Muscle of back (tissue), 11 donors: ENCODE data around the gene C11orf54. TPM values are rescaled to one million over a fixed set of nuclear protein-coding genes. Genes with fewer than 3 reads are reported as not detected.
A peak's percentile ranks its signal among the peaks of the same experiment; 100 is the strongest.
"Not testable (repeated sequence)": the region's sequence is repeated elsewhere in the genome, so short reads cannot be mapped to it uniquely, and the experiment has no call there.

Experiments used
- DNase-seq, 3 donors: peaks; one replicate each; pipeline versions ENCODE4 v3.0.0 to v3.0.0-alpha.2; 2013
- polyA plus RNA-seq, 10 donors: library from polyadenylated mRNA; unstranded; fragments of 120-200 nt; gene quantifications; one replicate each; pipeline ENCODE4 v1.2.1, GENCODE V29; 2013; ENCODE audit not compliant: insufficient read length in 10 of 10

The C11orf54 gene
- polyA plus RNA-seq, 10 donors: 21.0 to 48.4 (median 35.8) TPM

DNA sequence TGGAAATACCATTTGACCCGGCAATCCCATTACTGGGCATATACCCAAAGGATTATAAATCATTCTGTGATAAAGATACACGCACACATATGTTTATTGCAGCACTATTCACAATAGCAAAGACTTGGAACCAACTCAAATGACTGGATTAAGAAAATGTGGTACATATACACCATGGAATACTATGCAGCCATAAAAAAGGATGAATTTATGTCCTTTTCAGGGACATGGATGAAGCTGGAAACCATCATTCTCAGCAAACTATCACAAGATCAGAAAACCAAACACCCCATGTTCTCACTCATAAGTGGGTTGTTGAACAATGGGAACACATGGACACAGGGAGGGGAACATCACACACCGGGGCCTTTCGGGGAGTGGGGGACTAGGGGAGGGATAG, 17.7 kb downstream of the C11orf54 start:
- DNase-seq: not testable (repeated sequence)

GRCh38 chr11:93761910-93762309, 20.4 kb downstream of the C11orf54 start:
- DNase-seq: no peak

GRCh38 chr11:93765551-93765950, 24.1 kb downstream of the C11orf54 start:
- no peak for DNase-seq

GRCh38 chr11:93766504-93766903, 25.0 kb downstream of the C11orf54 start:
- DNase-seq: no peak

- DNase-seq: no peak
Measured at GRCh38 chr11:93767018-93767417, 25.5 kb downstream of the C11orf54 start.

- DNase-seq: no peak
Measured at GRCh38 chr11:93770160-93770559, 28.7 kb downstream of the C11orf54 start.

DNA sequence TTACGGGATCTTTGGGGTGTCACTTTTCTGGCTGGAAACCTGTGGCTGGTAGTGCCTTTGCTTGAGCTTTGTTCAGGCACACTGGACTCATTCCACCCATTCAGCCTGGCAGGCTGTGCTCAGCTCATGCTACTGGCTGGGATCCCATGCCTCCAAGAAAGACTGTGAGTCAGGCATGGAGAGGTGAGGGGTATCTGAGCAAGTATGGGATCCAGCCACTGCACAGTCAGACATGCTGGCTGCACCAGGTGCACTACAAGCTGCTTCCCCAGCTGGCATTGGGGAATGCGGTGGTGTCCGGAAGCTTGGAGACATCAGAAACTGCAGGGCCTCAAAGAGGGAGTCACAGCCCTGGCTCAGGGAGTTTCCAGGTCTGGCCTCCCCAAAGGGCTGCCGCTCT, 30.7 kb downstream of the C11orf54 start:
- no peak for DNase-seq

- no peak for DNase-seq
Measured at GRCh38 chr11:93773045-93773477, 31.6 kb downstream of the C11orf54 start.

DNA sequence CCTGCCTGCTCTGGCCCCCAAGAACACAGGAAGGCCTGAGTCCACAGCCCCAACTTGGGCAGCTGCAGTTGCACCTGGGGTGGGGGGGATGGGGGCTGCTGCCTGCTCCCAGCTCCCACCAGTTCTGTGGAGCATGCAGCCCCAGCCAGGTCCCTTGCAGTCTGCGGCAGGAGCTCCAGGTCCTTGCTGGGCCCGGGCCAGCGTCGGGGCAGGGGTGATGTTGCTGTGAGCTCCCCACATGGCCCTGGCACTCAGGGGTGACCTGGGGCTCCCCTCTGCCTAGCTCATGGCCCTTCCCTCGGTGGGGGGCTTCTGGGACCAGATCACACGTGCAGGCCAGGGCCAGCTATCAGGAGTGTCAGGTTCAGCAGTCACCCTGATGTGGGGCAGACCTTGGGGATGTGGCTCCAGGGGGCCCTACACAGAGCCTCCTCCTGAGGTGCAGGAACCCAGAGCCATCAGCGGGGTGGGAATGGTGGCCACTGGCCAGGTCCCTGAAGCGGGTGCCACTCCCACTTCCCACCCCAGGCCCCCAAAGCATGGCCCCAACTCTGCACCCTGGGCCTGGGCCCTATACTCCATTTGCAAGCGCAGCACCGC, 32.2 kb downstream of the C11orf54 start:
- DNase-seq: no peak

DNA sequence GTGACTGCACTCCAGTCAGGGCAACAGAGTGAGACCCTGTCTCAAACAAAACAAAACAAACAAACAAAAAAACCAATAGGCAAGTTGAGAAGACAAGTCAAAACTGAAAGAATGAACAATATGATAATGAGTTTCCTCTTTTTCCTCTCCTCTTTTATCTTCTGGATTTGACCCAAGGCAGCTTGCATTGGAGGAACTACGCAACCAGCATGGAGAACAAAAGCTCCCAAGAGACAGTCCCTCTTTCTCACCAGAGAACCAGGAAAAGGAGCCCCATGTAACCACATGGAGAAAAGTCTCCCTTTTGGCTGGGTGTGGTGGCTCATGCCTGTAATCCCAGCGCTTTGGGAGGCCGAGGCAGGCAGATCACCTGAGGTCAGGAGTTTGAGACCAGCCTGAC, 33.1 kb downstream of the C11orf54 start:
- DNase-seq: not testable (repeated sequence)

- DNase-seq: no peak
Measured at GRCh38 chr11:93775289-93775688, 33.8 kb downstream of the C11orf54 start.

DNA sequence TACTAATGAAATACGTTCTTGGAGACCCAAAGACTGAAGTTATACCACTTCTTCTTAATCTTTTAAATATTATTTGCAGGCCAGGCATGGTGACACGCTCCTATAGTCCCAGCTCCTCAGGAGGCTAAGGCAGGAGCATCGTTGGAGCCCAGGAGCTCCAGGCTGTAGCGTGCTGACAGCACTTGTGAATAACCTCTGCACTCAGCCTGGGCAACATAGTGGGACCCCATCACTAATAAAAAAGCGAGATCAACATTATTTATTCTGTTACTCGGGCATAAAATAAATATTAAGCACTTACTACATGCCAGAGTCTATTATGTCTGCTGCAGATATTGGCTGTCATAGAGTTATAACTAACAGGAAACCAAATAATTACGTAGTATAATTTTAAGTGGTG, 41.9 kb downstream of the C11orf54 start:
- no peak for DNase-seq

- DNase-seq: no peak
Measured at GRCh38 chr11:93783765-93784144, 42.3 kb downstream of the C11orf54 start.

GRCh38 chr11:93784145-93784934, 42.9 kb downstream of the C11orf54 start, which contains the start of gene MED17:
TSS of gene MED17 (plus strand) at chr11:93784282. CDS start at chr11:93784514, 232 bp downstream.
- DNase-seq: peak; percentile 95 to 97 (median 96)

DNA sequence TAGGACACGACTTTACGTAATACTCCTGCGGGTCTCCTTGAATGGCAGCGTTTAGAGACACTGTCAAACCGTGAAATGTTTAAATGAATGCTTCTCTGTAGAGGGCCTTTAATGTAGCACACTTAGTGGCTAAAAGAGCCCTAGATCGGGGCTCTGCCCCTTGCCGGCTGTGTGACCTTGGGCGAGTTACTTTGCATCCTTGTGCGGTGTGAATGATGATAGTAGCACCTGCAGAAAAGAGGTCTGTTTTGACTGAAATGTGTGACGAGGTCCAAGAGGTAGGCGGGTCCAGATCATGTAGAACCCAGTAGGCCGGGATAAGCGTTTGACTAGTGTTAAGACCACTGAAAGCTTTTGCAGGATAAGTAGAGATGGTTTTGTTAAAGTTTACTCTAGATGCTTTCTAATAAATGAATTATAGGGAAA, 43.5 kb downstream of the C11orf54 start:
- no peak for DNase-seq

GRCh38 chr11:93791493-93791892, 50.0 kb downstream of the C11orf54 start:
- no peak for DNase-seq

DNA sequence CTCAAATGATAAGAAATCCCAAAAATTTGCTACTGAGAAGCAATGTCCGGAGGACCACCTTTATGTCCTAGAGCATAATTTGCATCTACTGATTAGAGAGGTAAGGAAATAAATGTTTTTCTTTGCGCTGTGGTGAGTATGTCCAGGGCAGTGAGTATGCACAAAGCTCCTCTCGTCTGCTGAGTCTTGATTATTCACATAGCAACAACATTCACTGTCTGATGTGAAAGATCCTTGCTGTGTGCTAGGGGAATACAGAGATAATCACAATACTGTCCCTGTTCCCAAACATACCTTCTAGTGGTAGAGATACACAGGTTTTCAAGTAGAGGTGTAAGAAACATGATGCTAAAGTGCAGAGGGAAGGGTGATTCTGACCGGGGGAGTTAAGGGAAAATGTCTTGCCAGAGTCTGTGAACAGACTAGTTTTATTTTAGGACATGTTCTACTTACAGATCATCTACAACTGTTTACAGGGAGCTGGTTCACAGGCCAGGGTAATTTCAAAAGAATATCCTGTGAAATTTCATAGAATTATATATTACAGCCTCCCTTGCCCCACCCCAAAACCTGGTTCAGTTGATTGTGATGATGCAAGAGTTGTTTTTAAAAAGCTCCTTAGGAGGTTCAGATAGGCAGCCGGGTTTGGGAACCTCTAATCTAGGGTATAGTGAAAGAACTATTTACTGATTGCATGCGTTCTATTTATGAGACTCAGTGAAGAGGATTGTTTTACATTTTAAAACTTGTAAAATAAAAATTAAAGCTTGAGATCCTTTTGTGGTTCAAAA, 55.2 kb downstream of the C11orf54 start:
- DNase-seq: no peak

DNA sequence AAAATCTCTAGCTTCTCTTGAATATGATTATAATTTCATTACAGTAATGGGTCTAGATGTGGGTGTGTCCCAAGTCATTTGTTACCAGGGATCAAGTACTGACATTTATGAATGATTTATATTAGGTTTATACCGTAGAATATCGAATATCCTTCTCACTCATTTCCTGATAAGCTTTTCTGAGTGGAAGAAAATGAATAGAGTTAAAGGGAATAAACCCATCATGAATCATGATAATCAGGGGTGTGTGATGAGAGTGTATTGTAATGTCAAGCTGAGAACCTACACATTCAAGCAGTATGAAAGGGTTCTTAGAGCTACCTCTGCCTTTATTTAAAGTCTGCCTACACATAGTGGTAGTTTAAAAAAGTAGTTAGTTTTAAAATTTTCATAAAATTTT, 59.9 kb downstream of the C11orf54 start:
- DNase-seq: no peak

GRCh38 chr11:93804879-93805278, 63.4 kb downstream of the C11orf54 start:
- no peak for DNase-seq

DNA sequence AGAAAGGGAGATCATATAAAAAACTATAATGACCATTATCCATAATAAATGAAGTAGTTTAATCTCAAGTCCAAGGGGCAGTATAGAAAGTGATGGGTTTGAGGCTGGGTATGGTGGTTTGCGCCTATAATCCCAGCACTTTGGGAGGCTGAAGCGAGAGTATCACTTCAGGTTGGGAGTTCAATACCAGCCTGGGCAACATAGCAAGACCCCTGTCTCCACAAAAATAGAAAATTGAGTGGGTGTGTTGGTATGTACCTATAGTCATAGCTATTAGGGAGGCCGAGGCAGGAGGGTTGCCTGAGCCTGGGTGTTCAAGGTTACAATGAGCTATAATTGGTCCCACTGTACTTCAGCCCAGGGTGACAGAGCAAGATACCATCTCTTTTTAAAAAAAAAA, 66.5 kb downstream of the C11orf54 start:
- no peak for DNase-seq

GRCh38 chr11:93813974-93814373, 72.5 kb downstream of the C11orf54 start:
- DNase-seq: no peak
